ENCODE measurements around the gene CGAS.
"Not testable (repeated sequence)": the region's sequence is repeated elsewhere in the genome, so short reads cannot be mapped to it uniquely, and the experiment has no call there.

The CGAS gene

DNA sequence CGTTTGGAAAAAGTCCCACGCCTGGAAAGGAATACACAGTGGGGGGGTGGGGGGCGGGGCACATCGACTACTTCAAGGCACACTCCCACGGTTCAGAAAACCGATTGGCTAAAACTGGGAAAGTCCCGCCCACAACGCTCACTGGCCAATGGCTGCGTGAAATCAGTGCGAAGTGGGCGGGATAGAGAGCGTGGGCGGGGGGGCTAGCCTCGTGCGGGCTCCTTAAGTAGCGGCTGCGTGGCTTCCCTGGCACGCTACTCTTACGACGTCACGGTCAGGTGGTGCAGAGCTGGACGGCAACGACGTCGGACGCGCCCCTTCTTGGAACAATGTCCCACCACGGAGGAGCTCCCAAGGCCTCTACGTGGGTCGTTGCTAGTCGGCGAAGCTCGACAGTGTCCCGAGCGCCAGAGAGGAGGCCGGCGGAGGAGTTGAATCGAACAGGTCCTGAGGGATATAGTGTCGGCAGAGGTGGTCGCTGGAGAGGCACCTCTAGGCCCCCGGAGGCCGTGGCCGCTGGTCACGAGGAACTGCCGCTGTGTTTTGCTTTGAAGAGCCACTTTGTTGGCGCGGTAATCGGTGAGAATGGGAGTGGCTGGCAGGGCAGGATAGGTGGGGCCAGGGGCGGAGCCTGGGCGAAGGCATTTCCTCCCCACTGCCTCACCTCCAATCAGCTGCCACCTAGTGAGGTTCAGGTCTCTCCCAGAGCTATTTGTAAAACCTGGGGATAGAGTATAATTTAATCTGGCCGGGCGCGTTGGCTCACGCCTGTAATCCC lies 57.3 kb downstream of the CGAS start, which contains the start of gene DDX43:
DDX43 (plus strand) TSS at position 252 of the 778 bp plus-strand sequence; CDS start at position 330, 78 bp downstream.
- no peak for DNase-seq

DNA sequence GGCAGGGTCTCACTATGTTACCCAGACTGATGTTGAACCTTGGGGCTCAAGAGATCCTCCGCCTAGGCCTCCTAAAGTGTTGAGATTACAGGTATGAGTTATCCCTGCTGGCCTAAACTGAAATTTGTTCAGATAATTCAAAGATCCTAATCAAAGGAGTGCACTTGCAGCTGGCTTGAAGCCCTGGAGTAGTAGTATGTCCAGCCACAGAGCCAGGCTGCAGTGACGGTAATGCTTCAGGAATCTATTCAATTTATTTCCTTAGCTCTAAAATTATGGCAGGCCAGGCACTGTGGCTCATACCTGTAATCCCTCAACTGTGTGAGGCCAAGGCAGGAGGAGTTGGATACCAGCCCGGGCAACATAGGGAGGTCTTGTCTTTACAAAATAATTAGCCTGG lies 58.8 kb downstream of the CGAS start:
- no peak for DNase-seq

DNA sequence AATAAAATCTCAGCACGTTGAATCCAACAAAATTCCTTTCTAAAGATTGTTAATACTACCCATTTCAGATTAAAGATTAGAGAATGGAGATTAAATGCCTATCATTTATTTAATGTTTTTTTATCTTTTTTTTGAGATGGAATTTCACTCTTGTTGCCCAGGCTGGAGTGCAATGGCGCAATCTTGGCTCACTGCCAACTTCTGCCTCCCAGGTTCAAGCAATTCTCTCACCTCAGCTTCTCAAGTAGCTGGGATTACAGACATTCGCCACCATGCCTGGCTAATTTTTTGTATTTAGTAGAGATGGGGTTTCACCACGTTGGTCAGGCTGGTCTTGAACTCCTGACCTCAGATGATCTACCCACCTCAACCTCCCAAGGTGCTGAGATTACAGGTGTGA lies 59.9 kb downstream of the CGAS start:
- not testable (repeated sequence) for DNase-seq

DNA sequence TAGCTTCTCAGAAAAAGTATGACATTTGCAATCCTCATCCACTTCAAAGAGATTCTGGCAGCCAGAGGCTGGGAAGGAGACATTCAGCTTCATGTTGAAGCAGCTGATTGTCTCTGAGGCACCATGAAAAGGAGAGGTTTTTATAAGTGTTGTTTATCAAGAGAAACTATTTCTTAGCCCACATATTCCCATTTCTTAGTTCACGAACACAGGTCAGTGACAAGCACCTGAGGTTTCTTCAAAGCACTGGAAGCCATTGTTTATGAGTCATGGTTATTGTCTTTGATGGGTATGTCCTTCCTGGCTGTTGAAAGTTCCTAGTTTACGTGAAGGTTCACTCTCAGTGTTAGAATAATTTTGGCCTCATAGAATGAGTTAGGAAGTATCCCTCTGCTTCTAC lies 60.4 kb downstream of the CGAS start:
- no peak for DNase-seq

DNA sequence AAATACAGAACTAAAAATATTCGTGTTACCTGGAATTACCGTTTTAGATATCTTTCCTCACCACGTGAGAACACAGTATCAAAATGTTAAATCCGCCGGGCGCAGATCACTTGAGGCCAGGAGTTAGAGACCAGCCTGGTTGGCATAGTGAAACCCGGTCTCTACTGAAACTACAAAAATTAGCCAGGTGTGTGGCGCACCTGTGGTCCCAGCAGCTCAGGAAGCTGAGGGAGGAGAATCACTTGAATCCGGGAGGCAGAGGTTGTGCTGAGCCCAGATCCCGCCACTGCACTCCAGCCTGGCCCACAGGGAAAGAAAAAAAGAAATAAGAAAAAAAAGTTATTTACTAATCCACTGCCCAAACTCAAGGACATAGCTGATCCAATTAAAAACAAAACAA lies 62.2 kb downstream of the CGAS start:
- DNase-seq = no peak

DNA sequence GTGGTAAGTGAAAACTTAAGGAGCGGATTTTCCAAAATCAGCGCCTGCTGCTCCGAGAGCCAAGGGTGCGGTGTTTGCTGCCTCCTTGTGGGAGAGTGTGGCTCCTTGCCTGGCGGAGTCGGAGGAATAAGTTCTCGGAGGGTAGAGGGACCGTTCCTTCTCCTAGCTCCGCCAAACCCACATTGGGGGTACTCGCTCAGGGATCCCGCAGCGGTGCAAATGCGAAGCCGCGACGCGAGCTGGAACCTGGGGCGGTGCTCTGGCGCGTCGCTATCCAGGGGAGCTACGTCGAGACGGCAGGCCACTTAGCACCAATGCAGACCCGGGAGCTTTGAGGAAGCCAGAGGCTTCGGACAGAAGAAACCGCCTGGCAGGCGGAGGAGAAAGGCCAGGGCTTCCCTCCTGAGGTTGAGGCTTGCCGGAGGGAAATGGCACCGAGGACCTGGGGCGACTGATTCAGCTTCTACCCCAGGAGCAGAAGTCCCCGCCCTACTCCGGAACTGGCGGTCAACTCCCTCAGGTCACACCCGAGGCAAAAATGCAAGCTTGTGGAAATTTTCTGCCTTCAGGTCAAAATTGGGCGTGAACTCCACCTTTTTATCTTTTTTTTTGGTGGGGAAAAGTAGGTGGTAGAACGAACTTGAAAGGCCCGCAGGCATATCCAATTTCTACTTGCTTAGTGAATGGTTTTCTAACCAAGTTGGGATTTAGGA lies 63.1 kb downstream of the CGAS start:
- DNase-seq = no peak

DNA sequence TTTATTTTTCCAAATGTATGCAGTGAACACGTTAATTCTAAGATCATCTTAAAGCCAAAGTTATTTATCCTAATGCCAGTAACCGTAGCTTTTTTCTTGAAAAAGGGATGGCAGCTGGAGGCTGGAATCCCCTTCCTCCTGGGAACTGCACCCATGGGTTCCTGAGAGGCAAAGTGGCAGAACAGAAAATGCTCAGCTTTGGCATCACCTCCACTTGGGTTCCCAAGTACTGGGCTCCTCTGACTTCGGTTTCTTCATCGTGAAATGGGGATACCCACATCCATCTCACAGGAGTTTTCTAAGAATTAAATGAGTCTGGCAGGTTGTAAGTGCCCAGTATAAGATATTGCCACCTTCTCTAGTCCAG lies 63.7 kb downstream of the CGAS start:
- no peak for DNase-seq

DNA sequence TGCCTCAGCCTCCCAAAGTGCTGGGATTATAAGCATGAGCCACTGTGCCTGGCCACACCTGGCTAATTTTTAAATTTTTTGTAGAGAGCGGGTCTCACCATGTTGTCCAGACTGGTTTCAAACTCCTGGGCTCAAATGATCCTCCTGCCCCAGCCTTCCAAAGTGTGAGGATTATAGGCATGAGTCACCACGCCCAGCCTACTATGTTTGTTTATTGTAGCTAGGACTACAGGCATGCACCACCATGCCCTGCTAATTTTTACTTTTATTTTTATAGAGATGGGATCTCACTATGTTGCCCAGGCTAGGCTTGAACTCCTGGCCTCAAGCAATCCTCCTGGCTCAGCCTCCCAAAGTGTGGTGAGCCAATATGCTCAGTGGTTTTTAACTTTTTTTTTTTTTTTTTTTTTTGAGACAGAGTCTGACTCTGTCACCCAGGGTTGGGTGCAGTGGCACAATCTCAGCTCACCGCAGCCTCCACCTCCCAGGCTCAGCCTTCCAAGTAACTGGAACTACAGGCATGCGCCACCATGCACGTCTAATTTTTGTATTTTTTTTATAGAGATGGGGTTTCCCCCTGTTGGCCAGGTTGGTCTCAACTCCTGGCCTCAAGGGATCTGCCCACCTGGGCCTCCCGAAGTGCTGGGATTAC lies 69.5 kb downstream of the CGAS start:
- DNase-seq = no peak

DNA sequence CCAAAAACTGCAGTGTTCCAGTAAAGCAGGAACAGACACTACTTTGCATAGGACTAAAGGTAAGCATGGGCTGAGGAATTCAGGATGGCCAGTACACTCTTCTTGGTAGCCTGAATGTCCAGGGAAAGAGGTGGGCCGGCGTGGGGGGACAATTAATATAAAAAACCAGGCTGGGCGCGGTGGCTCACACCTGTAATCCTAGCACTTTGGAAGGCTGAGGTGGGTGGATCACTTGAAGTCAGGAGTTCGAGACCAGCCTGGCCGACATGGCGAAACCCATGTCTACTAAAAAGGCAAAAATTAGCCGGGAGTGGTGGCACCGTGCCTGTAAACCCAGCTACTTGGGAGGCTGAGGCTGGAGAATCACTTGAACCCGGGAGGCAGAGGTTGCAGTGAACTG lies 70.6 kb downstream of the CGAS start:
- DNase-seq = not testable (repeated sequence)

DNA sequence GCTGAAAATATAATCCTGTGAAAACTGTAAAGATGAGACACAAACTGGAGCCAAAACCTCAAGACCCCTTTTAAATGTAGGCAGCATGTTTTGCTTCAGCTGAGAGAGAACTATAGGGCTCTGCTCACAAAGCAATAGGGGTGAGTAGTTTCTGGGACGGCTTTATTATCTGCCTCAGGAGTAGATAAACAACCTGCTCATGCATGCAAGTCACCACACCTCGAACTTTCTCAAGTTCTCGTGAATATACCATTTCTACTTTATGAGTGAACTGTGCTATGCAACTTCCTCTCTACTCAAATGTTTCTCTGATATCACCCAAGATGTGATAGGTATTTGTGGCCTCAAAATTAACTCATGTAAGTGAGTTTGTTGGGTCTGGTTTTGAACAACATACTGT lies 74.9 kb downstream of the CGAS start:
- DNase-seq = no peak

DNA sequence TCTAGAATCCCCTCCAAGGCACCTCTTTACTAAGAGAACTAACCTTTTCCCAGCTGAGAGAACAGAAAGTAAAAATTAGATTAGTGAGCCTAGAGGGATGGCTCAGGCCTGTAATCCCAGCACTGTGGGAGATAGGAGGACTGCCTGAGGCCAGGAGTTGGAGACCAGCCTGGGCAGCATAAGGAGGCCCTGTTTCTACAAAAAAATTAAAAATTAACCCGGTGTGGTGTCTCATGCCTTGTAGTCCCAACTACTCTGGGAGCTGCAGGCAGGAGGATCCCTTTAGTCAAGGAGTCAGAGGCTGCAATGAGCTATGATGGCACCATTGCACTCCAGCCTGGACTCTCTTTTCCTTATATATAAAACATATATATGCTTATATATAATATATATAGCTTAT lies 76.9 kb downstream of the CGAS start:
- DNase-seq = no peak

Measured in NCI-H1436 (cell line).